HG03460 (cell line): ENCODE data around the gene CLMP.

Experiments
- ATAC-seq: cut with Tn5 transposase; IDR thresholded peaks from one replicate; pipeline ENCODE4 v1.9.1; 2021; ENCODE audit not compliant: unreplicated experiment

The CLMP gene

DNA sequence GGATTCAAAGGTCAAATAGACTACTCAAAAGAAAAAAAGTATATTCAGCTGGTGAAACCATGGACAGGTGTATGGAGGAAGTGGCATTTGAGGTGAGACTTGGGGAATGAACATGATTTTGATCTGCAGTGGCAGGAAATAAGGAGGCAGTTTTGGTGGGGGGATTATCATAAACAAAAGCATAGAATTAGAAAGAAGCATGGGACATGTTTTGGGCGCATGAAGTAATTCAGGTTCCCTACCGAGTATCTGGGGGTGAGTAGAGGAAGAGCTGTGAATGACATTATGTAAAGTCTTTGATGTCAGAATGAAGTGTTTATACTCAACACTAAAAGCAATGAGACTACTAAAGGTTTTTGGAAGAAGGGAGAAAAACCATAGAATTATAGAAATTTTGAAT, 3.1 kb downstream of the CLMP start:
- ATAC-seq: no peak

DNA sequence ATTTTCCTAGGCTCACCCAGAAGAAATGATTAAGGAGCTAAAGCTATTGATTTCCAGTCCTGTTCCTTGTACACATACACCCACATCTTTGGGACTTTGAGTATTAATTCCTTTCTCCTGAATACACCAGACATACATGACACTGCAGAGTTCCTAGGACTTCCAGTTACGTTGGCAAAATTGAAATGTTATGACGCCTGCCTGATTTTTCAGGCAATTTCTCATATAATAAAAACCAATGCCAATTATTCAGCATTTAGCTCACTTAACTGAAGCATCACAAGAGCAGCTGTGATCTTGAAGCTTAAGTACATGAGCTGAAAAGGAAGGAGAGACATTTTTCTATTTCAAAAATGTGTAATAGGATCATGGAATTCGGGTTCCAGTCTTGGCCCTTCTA, 4.5 kb downstream of the CLMP start:
- ATAC-seq: no peak

DNA sequence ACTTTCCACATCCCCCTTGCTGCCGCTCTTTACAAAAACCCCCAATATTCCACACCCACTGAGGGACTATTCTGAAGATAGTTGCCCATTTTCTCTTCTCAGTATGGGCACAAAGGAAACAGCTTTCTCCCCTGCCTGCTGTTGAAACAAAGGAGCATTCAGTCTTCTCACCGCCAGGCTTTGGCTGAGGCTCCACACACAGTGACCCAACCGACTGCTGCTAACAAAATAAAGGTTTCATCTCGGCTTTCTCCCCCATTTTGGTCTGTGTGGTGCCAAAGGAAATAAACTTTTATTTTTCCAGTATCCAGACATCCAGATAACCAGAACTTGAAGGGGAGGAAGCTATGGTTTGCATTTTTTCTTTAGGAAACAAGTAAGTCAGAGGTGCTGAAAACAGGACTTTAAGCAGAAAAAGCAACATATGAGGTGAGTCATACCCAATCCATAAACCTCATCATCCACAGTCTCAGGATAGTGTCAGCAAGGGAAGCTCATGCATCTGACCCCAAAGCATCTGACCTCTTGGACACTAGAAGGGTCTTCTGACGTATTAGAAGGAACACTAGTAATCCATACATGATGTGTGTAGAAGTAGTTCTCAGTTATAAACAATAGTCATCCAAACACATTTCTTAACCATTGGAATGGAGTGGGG, 6.4 kb downstream of the CLMP start:
- ATAC-seq: no peak

DNA sequence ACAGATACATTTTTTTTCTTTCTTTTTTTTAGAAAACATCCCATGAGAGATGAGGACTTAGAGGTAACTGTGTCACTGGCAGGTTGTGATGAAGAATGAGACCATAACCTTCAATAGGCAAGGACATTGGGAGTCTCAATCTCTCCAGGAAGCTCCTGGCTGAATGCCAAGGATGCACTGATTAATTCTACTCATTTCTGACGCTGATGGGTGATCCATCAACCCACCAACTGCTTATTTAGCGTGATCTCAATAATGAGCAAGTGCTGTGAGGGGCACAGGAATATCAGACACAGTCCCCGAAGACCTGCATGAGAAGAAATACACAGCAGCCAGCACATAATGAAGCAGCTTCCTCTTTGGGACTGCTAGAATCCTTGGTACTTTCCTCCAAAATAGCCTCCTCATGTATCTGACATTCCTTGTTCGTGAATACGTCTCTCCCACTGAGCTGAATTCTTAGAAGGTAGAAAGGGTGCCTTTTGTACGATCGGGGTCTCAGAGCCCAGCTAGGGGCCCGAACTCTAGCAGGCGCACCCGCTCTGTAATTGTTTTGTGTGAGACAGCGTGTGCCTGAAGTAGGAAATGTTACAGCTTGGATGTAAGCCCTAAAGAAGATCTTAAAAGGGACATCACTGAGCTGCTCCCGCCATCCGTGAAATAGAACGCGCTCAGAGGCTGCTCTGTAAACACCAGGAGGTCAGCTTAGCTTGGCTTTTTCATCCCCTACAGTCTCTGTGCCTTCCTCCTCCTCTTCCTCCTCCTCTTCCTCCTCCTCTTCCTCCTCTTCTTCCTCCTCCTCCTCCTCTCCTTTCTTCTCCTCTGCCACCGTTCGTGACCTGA, 7.2 kb downstream of the CLMP start:
- no peak for ATAC-seq

DNA sequence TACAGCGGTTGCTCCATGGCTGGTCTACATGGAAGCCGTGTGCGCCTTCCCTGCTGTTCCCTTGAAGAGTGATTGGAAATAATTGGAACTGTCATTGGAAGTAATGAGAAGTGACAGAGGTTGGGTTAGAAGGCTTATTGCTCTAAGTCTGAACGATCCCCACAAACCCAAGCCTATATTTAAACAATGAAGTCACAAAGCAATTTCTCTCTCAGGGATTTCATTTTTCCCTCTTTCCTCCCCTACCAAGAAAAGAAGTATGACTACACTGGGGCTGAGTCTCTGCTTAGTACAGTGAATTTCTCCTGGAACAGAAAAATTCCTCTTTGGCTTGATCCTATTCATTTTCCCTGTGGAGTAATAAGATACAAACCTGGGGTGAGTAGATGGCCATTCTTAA, 7.8 kb downstream of the CLMP start:
- no peak for ATAC-seq

DNA sequence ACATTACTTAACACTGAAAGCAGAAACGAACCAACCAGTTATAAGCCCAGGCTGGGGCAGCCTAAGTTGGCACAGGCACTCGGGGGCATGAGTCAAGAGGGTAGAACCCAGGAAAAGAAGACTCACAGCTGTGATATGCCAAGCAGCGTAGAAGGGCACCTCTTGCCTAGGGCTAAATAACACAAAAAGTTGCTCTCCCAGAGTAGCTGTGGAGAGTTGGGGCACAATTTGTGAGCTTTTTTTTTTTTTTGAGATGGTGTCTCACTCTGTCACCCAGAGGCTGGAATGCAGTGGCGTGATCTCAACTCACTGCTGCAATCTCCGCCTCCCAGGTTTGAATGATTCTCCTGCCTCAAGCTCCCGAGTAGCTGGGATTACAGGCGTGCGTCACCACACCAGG, 8.8 kb downstream of the CLMP start:
- no peak for ATAC-seq

DNA sequence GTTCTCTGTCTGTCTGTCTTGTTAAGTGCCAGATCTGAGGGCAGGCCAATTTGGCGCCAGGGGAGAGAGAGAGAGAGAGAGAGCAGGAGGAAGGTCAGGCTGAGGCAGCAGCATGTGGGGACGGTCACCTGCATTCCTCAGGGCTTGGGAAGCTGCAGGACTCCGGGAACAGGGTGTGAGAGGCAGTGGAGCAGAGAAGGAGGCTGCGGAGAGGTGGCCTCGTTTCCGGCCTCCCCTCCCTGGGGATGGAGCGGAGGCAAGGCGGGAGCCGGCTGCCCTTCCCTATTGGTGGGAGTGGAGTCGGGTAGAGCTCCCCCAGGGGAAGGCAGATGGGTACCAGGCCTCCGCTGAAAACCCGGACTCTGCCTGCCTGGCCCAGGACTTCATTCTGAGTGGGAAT, 9.7 kb downstream of the CLMP start:
- no peak for ATAC-seq

DNA sequence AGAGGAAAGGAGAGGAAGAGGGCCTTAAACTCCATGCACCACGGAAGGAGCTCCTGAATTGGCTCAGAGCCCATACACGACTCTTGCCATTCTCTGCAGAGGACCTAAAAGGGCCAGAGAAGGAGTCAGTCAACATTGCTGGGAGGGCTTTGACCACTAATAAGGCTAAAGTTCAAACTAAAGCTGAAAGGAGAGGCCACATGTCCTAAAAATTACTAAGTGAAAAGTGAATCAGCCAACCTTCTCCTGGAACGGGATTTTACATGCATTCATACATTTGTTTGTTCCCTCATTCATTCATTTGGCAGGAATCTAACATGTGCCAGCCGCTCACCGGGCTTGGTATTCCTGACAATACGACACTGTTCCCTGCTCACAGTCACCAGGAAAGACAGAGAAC, 10.5 kb downstream of the CLMP start:
- ATAC-seq: no peak

DNA sequence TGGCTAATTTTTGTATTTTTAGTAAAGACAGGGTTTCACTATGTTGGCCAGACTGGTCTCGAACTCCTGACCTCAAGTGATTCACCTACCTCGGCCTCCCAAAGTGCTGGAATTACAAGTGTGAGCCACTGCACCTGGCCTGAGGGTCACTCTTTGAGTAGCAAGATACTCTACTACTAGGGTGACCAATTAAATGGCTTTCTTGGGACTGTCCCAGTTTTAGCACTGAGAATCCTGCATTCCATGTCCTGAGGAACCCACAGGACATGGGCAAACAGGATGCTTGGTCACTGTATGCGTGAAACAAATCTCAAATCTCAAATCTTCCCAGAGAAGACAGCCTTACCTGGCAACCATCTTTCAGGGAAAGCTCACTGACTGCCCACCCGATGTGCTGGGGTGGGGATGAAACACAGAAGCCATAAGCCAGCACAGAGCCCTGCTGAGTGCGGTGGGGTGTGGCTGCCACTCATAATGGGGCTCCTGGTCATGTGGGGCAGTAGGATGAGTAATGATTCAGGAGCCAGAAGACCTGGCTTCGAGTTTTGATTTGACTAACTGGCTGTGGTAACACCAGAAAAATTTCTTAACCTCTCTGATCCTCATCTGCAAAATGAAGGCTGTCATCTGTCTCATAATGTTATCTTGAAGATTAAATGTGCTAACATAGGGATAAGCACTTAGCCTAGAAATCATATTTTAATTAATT, 11.5 kb downstream of the CLMP start:
- no peak for ATAC-seq

DNA sequence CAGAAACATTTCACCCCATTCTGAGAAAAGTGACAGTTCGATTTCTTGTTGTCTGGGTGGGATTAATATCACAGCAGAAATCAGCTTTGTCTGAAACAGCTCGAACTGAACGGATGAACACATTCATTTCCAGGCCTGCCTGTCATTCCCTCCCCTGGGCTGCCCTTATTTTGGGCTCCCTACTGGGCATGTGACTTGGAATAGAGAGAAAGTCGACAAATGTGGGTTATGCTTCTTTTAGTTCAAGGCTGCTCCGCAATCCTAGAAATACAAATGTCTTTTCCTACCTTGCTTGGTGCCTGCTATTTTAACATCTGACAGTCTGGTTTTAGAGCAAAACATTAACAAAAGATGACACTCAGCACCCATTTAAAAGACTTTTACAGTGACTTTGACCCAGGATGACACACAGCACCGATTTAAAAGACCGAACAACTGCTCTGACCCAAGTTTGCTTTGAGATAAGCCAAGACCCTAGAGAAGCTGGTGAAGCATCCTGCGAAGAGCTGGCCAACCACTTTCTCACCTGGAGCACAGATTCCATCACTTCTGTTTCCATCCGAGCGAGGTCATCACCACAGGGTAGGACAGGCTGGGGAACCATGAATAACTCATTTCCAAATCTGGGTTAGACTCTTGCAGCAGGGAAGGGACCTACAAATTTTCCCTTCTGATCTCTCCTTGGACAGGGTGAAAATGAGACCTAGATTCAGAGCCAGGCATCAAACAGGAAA, 13.1 kb downstream of the CLMP start:
- ATAC-seq: no peak

DNA sequence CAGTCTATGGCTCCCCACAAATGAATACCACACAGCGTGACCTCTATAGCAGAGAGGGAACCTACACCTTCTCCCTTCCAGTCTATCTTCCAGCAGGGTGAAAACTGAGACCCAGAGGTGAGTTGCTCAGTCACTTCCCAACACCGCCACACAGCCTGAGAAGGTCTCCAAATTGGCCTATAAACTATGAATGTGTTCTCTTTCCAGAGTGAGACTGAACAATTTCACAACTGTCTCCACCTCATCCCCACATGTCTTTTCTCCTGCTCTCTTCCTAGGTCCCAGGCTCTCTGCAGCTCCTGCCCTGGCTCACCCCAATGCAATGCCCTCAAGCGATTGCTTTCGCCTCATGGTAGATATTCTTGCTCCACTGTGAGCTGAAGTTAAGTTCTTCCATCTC, 14.0 kb downstream of the CLMP start:
- ATAC-seq: no peak

DNA sequence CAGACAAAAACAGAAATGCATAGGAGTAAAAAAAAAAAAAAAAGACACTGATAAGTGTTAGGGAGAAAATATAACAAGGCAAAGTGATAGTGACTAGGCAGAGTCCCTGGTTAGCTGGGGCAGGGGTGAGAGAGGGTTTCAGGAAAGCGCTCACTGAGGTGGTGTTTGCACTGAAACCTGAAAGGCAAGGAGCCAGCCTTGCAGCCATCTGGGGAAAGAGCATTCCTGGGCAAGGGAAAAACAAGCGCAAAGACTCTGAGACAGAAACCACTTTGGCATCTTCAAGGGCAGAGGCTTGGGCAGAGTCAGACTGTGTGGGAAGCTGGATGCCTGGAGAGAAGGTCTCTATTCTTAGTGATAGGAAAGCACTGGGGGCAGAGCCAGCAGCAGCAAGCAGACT, 14.5 kb downstream of the CLMP start:
- ATAC-seq: no peak

DNA sequence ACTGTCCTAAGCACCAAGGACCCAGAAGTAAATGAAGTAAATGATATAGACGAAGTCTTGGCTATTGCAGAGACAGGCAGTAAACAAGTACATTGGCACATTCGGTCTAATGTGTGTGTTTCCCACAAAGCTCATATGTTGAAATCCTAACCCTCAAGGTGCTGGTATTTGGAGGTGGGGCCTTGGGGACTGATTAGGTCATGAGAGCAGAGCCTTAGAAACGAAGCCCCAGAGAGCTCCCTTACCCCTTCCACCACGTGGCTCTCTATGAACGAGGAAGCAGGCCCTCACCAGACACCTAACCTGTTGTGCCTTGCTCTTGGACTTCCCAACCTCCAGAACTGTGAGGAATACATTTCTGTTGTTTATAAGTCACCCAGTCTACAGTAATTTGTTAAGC, 14.9 kb downstream of the CLMP start:
- ATAC-seq: no peak

DNA sequence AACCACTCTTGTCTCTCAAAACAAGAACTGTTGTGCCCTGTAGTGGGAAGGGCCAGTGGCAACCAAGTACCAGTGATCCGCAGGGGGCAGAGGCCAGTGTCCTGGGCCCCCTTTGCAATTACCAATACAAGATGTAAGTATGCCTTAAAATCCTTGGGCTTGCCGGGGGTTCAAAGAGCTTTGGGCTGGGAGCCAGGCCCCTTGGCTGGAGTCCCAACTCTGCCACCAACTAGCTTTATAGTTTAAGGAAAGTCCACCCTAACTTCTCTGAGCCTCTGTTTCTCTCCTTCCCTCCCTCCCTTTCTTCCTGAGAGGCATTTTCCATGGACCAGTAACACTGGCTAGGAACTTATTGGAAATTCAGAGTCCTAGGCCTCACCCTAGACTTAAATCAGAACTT, 15.5 kb downstream of the CLMP start:
- ATAC-seq: no peak

DNA sequence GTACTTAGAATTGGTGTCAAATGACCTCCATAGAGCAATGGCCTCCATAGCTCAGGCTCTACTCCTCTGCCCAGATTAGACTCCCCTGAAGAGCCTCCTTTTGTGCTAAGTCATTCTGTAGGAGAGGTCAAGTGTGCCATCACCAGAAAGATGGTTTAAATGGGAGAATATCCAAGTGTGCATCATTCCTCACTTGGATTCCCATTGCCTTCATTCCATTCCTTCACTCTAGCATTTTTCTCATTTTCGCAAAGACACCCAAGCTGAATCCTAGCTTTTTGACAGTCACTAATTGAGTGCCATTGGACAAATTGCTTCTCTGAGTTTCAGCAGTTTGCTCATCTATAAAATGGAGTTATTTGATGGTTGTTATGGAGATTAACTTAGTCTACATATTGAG, 16.9 kb downstream of the CLMP start:
- ATAC-seq: no peak

DNA sequence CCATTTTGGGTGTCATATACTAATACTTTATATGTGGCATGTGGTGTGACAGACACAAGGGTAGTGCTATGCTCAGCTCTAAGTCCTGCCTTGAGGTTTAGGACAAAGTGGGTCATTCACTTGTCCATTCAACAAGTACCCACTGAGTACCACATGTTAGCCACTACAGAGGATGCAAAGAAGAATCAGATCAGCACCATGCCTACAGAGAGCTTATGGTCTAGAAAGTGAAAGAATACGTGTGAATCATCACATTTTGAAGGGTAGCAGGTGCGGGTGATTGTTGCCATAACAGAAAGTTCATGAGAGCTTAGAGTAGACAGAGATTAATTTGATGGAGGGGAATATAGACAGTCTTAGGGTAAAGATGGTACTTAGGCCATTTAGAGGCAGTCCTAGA, 18.3 kb downstream of the CLMP start:
- ATAC-seq: no peak

DNA sequence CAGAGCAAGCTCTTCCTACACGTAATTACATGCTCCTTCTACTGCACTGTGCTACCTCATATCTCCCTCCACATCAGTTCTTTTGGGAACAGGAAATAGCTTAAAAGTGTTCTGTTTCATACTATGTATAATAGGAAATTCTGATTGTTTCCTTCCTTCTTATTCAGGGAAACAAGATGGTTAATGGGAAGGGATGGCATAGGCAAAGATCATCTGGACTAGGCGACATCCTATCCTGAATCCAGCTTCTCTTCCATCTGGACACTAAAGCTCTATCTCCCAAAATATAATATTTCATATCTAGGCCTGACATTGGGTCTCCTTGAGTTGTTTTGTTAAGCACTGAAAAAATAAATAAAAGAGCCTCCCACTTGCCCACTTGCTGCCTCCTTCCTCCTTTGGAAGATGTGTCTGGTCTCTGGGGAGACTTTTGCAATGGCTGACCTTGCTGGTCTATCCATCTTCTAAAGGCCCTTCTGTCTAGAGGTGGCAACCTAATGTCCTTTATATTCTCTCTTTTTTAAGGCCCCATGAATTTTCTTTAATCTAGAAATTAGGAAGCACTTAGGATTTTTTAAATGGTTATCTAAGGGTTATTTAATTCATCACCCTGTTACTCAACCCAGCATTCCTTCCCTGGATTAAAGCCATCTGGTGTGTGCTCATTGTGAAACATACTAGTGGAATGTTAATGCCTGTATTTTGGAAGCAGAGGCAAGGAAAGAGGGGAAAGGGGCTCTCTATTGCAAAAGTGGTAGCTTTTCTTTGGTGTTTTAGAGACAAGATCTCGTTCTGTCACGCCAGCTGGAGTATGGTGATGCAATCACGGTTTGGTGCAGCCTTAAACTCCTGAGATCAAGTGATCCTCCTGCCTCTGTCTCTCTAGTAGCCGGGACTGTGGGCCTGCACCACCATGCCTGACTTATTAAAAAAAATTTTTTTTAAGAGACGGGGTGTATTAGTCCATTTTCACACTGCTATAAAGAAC, 20.6 kb downstream of the CLMP start:
- no peak for ATAC-seq

DNA sequence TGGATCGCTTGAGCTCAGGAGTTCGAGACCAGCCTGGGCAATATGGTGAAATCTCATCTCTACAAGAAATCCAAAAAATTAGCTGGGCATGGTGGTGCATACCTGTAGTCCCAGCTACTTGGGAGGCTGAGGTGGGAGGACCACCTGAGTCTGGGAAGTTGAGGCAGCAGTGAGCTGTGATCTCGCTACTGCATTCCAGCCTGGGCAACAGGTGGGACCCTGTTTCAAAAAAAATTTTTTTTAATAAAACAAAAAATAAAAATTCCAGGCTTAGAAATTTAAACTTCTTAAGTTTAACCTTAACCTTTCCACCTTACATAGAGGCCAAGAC, 21.2 kb downstream of the CLMP start:
- ATAC-seq: no peak

DNA sequence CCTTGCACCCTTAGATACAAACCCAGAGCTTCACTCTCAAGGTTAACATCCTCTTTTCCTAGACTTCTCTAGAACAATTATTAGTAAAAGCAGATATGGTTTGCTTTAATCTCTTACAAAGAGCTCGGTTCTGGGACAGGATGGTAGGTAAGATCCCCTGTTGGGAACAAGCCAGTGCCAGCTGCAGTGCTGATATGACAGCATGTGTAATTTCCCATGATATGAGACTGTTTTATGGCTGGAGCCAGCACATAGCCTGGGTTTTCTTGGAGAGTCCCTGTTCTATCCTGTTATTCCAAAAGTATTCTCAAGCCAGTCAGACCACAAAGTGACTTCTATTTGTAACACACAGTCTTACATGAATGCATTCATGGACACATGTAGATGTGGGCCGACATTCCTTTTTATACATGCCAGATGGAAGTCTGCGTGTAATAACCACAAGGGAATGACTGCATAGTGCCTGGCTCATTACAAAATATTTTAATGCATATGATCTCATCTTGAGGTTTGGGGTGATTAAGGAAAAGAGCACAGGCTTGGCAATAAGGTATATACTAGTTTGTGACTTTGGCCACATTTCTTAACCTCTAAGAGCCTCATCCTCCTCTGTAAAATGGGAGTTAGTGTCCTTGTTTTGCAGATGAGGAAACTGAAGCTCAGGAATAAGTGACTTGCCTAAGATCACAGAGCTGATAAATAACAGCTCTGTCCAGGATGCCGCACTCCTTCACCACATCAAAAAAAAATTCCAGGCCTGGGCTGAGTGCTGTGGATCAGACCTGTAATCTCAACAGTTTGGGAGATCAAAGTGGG, 21.8 kb downstream of the CLMP start:
- ATAC-seq: no peak

DNA sequence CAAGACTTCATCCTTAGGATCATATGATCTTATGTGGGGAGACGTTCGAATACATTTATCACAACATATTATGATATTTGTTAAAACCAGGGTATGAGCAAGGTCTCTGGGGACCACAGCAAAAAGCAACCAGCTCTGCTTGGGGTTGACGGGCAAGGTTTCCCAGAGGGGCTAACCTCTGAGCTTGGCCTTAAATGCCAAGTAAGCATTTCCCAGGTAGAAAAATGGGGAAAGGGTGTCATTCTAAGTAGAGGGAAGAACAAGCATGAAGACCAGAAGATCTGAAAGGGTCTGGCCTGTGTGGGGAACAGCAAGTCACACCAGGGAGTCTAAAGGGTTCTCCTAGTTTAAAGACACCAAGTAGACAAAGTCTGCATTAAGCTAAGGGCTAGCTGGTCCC, 24.1 kb downstream of the CLMP start:
- ATAC-seq: no peak
